AG04449 (cell line): ENCODE data around the gene PAQR6.

Experiments
- CTCF ChIA-PET: fragments of 350-600 bp; formaldehyde crosslinking; extraction: SDS; loops from one replicate; lab custom pipeline; 2021; ENCODE audit warnings: antibody characterized with exemption; lab: Yijun Ruan, JAX
- POLR2A ChIA-PET: fragments of 400-600, 350-600 bp; formaldehyde crosslinking; extraction: SDS; loops from one replicate; lab custom pipeline; 2020; ENCODE audit warnings: antibody characterized with exemption, inconsistent platforms; lab: Yijun Ruan, JAX
- DNase-seq: peaks from one replicate; pipeline ENCODE4 v3.0.0-alpha.2; 2010; ENCODE audit warnings: low read depth, low spot score
- H3K4me3 ChIP-seq: 2 replicates; pipeline ENCODE4 v1.5.1; 2011; ENCODE audit warnings: low read depth, mild to moderate bottlenecking, control low read depth, low read length
- CTCF ChIP-seq: IDR thresholded peaks from one replicate; pipeline ENCODE4 v1.5.1; 2011; ENCODE audit warnings: mild to moderate bottlenecking, moderate library complexity, low read length, control low read depth, inconsistent platforms; ENCODE audit not compliant: insufficient read depth; ENCODE audit errors: missing control alignments

The PAQR6 gene

GRCh38 chr1:156289857-156290256, 42.0 kb upstream of the PAQR6 start:
- ChIA-PET CTCF (interaction anchor here (0.9 kb wide), 1 partner anchor 70 kb away, joined by 4 read pairs; no protein-coding TSS in a partner anchor), POLR2A (interaction anchor here (0.6 to 1.1 kb wide), 2 partner anchors 9 to 14 kb away, joined by 3 read pairs; no protein-coding TSS in a partner anchor)
- no peak overlapping the region for H3K4me3 ChIP-seq
- no peak for DNase-seq
- TF ChIP-seq CTCF, result no peak

- TF ChIP-seq CTCF, result no peak
- DNase-seq, result no peak
- ChIA-PET CTCF (interaction anchor here (1.2 to 1.6 kb wide), 3 partner anchors 33 to 61 kb away, joined by 3 to 4 read pairs (median 3); no protein-coding TSS in a partner anchor), POLR2A (interaction anchor here (0.6 to 1.2 kb wide), 2 partner anchors 11 to 69 kb away, joined by 4 to 6 read pairs; no protein-coding TSS in a partner anchor)
- H3K4me3 ChIP-seq, result no peak overlapping the region
These were observed 38.2 kb upstream of the PAQR6 start for GRCh38 chr1:156286061-156286460.

- DNase-seq, result no peak
- POLR2A ChIA-PET, result interaction anchor here (0.6 to 1.2 kb wide), 3 partner anchors 10 to 68 kb away, joined by 4 to 6 read pairs (median 4); no protein-coding TSS in a partner anchor
- CTCF ChIA-PET, result interaction anchor here (1.2 to 1.6 kb wide), 3 partner anchors 34 to 60 kb away, joined by 3 to 4 read pairs (median 3); no protein-coding TSS in a partner anchor
- no peak for TF ChIP-seq CTCF
- H3K4me3 ChIP-seq, result no peak overlapping the region
These were observed 37.6 kb upstream of the PAQR6 start for GRCh38 chr1:156285437-156285836.

- no peak for DNase-seq
- H3K4me3 ChIP-seq, result no peak overlapping the region
- TF ChIP-seq CTCF, result no peak
- CTCF ChIA-PET, result interaction anchor here (1.2 kb wide), 2 partner anchors 35 to 60 kb away, joined by 3 read pairs; no protein-coding TSS in a partner anchor
- POLR2A ChIA-PET, result interaction anchor here (1.1 to 1.2 kb wide), 2 partner anchors 10 to 12 kb away, joined by 4 read pairs; no protein-coding TSS in a partner anchor
These were observed 36.9 kb upstream of the PAQR6 start for GRCh38 chr1:156284757-156285156.

- POLR2A ChIA-PET, result interaction anchor here (0.5 to 1.9 kb wide), 3 partner anchors 10 to 19 kb away, joined by 3 to 7 read pairs (median 3); partner anchors contain the start of gene GLMP
- CTCF ChIA-PET, result interaction anchor here (1.0 to 2.0 kb wide), 5 partner anchors 22 to 59 kb away, joined by 3 to 6 read pairs (median 3); no protein-coding TSS in a partner anchor
These were observed 36.3 kb upstream of the PAQR6 start, which contains the start of gene TMEM79 for GRCh38 chr1:156284112-156284511. TMEM79 (plus strand) TSS chr1:156284325; CDS start chr1:156285227, 902 bp downstream.

More at GRCh38 chr1:156284112-156284511, 36.3 kb upstream of the PAQR6 start, which contains the start of gene TMEM79:
- TF ChIP-seq CTCF, result no peak
- peak within 1 kb of the TSS; percentile 86 for H3K4me3 ChIP-seq
- no peak for DNase-seq
